ENCODE results near the gene ING5.

Gene ING5
- long read RNA-seq, full-length matches to known transcripts, result 8 of 22 reads
- long read RNA-seq, partial matches to known transcripts, result 3 of 22 reads
- long read RNA-seq, other reads (novel, unspliced or antisense), result 11 of 22 reads

- TF ChIP-seq GABPA (IDR thresholded peaks at IDR 0.05; ENCODE audit: low read depth) (no peak), CTCF (IDR thresholded peaks at IDR 0.05; ENCODE audit: insufficient read depth, low read length) (no peak), SPI1 (IDR thresholded peaks at IDR 0.05; ENCODE audit: borderline replicate concordance, low read depth) (no peak), POLR2AphosphoS5 (IDR thresholded peaks at IDR 0.05; ENCODE audit: low read depth) (peak; percentile 88), REST (IDR thresholded peaks at IDR 0.05; ENCODE audit: insufficient replicate concordance, low read depth) (no peak)
- peak within 1 kb of the TSS; percentile 75 for H3K4me3 ChIP-seq (replicated peaks; ENCODE audit: insufficient read depth, low read length)
- peak within 1 kb of the TSS; percentile 99 for H3K27ac ChIP-seq (replicated peaks)
- peak; percentile 78 to 96 for DNase-seq (ENCODE audit: low read depth in 1 of 2, low spot score in 1 of 2)
- H3K27me3 ChIP-seq (ENCODE audit: insufficient read depth, poor library complexity, severe bottlenecking), result no peaks in the 10 kb centered on the region
These were observed at the start of gene ING5 for GRCh38 chr2:241701399-241702154. ING5 (plus strand) TSS chr2:241702039; CDS start chr2:241702066, 27 bp downstream.

GRCh38 chr2:241652142-241652541 is 49.7 kb upstream of the ING5 start:
- DNase-seq (ENCODE audit: low read depth in 1 of 2, low spot score in 1 of 2), result no peak
- no peaks in the 10 kb centered on the region for H3K27me3 ChIP-seq (ENCODE audit: insufficient read depth, poor library complexity, severe bottlenecking)
- TF ChIP-seq REST (IDR thresholded peaks at IDR 0.05; ENCODE audit: insufficient replicate concordance, low read depth), result no peak
- TF ChIP-seq SPI1 (IDR thresholded peaks at IDR 0.05; ENCODE audit: borderline replicate concordance, low read depth), result no peak
- no peak for TF ChIP-seq POLR2AphosphoS5 (IDR thresholded peaks at IDR 0.05; ENCODE audit: low read depth)
- no peak for TF ChIP-seq GABPA (IDR thresholded peaks at IDR 0.05; ENCODE audit: low read depth)
- no peak for TF ChIP-seq CTCF (IDR thresholded peaks at IDR 0.05; ENCODE audit: insufficient read depth, low read length)

GRCh38 chr2:241652722-241653121 is 49.1 kb upstream of the ING5 start:
- H3K27ac ChIP-seq (replicated peaks), result no peak overlapping the region
- DNase-seq (ENCODE audit: low read depth in 1 of 2, low spot score in 1 of 2), result no peak
- no peaks in the 10 kb centered on the region for H3K27me3 ChIP-seq (ENCODE audit: insufficient read depth, poor library complexity, severe bottlenecking)
- TF ChIP-seq GABPA (IDR thresholded peaks at IDR 0.05; ENCODE audit: low read depth), result no peak
- TF ChIP-seq POLR2AphosphoS5 (IDR thresholded peaks at IDR 0.05; ENCODE audit: low read depth), result no peak
- TF ChIP-seq SPI1 (IDR thresholded peaks at IDR 0.05; ENCODE audit: borderline replicate concordance, low read depth), result no peak
- TF ChIP-seq REST (IDR thresholded peaks at IDR 0.05; ENCODE audit: insufficient replicate concordance, low read depth), result no peak
- TF ChIP-seq CTCF (IDR thresholded peaks at IDR 0.05; ENCODE audit: insufficient read depth, low read length), result no peak
- no peak overlapping the region for H3K4me3 ChIP-seq (replicated peaks; ENCODE audit: insufficient read depth, low read length)

More at GRCh38 chr2:241652142-241652541, 49.7 kb upstream of the ING5 start:
- H3K4me3 ChIP-seq (replicated peaks; ENCODE audit: insufficient read depth, low read length), result no peak overlapping the region
- no peak overlapping the region for H3K27ac ChIP-seq (replicated peaks)

Data from HL-60 (cell line).